ENCODE results near the gene PRKAR2A. TPM values are rescaled to one million over a fixed set of nuclear protein-coding genes. Genes with fewer than 3 reads are reported as not detected.

The PRKAR2A gene
- total and polyA plus RNA-seq, 9 of the 15 experiments (the other 6 are each of a cell fraction or from before 2014, with no cell fraction given), result 15.9 to 84.5 (median 37.6) TPM

- TF ChIP-seq SIRT6 (IDR thresholded peaks at IDR 0.05; ENCODE audit: low read depth, low read length), result no peak
- peak; percentile 68 for TF ChIP-seq PKNOX1 (IDR thresholded peaks at IDR 0.05)
- TF ChIP-seq GABPB1 (CRISPR knock-in tag; IDR thresholded peaks at IDR 0.05), result no peak
- no peak for TF ChIP-seq NFE2 (IDR thresholded peaks at IDR 0.05; ENCODE audit: low read depth)
- TF ChIP-seq NKRF (IDR thresholded peaks at IDR 0.05; ENCODE audit: borderline replicate concordance), result no peak
- TF ChIP-seq HNRNPLL (IDR thresholded peaks at IDR 0.05; ENCODE audit: low read depth, low read length, poor library complexity, severe bottlenecking), result peak; percentile 23
- TF ChIP-seq PBX2 (CRISPR knock-in tag; IDR thresholded peaks at IDR 0.05; ENCODE audit: low read depth), result no peak
- peak; percentile 84 for TF ChIP-seq PBX2 (tag; conservative IDR thresholded peaks at IDR 0.05; ENCODE audit: low read depth)
- no peak for TF ChIP-seq ZNF551 (CRISPR knock-in tag; IDR thresholded peaks at IDR 0.05)
- TF ChIP-seq ZBTB40 (IDR thresholded peaks at IDR 0.05), result no peak
- no peak for TF ChIP-seq ZBTB40 (CRISPR knock-in tag; IDR thresholded peaks at IDR 0.05)
- TF ChIP-seq EP400 (IDR thresholded peaks at IDR 0.05), result peak; percentile 43
- TF ChIP-seq EP300 (IDR thresholded peaks at IDR 0.05; ENCODE audit: low read length), result peak; percentile 71
- 0 out of 2 replicates have a peak, but pooled peaks have one; percentile 19 for TF ChIP-seq L3MBTL2 (IDR thresholded peaks at IDR 0.05)
- TF ChIP-seq TAF9B (IDR thresholded peaks at IDR 0.05; ENCODE audit: partially characterized antibody), result peak; percentile 18
Measured at GRCh38 chr3:48845170-48845569, 2.5 kb downstream of the PRKAR2A start (continued).

Measured in K562 (cell line).